ENCODE results near the gene TP53I13. TPM values are rescaled to one million over a fixed set of nuclear protein-coding genes. Genes with fewer than 3 reads are reported as not detected.
A peak's percentile ranks its signal among the peaks of the same experiment; 100 is the strongest.

The TP53I13 gene
- total and polyA plus RNA-seq, 4 donors = 24.2 to 126 (median 61.4) TPM

DNA sequence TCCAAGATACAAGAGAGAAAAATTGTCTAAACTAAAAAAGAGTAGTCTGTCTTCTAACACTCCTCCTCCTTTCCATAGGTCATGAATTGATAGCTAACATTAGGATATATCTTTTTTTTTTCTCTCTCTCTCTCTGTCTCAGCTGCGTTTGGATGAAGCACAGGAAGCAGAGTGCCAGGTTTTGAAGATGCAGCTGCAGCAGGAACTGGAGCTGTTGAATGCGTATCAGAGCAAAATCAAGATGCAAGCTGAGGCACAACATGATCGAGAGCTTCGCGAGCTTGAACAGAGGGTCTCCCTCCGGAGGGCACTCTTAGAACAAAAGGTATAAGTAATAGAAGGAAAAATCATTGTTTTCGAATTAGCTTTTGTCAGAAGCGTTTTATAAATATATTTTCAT lies 34.5 kb upstream of the TP53I13 start:
- Histone ChIP-seq H3K27ac (ENCODE audit: low read depth in 1 of 2, low read length in 1 of 2) (no peak overlapping the region), H3K27me3 (ENCODE audit: control insufficient read depth in 3 of 3, insufficient read depth in 3 of 3, low read length in 2 of 3) (no peaks in the 10 kb centered on the region), H3K4me1 (ENCODE audit: control insufficient read depth in 5 of 5, insufficient read depth in 5 of 5, low read length in 5 of 5) (no peaks in the 10 kb centered on the region), H3K9ac (ENCODE audit: insufficient read depth in 1 of 2, low read length in 2 of 2) (no peak overlapping the region), H3K36me3 (ENCODE audit: control insufficient read depth in 4 of 4, insufficient read depth in 4 of 4, low read length in 4 of 4) (peaks cover 13 to 25% (median 18%) of the 10 kb centered on the region in 4 donors), H3K4me3 (no peak overlapping the region), H3K9me3 (ENCODE audit: control insufficient read depth in 4 of 4, insufficient read depth in 3 of 4, low read length in 3 of 4) (no peaks in the 10 kb centered on the region)
- TF ChIP-seq, protein P1, sequence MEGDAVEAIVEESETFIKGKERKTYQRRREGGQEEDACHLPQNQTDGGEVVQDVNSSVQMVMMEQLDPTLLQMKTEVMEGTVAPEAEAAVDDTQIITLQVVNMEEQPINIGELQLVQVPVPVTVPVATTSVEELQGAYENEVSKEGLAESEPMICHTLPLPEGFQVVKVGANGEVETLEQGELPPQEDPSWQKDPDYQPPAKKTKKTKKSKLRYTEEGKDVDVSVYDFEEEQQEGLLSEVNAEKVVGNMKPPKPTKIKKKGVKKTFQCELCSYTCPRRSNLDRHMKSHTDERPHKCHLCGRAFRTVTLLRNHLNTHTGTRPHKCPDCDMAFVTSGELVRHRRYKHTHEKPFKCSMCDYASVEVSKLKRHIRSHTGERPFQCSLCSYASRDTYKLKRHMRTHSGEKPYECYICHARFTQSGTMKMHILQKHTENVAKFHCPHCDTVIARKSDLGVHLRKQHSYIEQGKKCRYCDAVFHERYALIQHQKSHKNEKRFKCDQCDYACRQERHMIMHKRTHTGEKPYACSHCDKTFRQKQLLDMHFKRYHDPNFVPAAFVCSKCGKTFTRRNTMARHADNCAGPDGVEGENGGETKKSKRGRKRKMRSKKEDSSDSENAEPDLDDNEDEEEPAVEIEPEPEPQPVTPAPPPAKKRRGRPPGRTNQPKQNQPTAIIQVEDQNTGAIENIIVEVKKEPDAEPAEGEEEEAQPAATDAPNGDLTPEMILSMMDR (IDR thresholded peaks at IDR 0.05; ENCODE audit: control extremely low read depth, extremely low read depth) = no peak
- DNase-seq = no peak
- WGBS, 2 donors = 90 to 92% methylated on average over 8 of the region's 8 CpGs
- ATAC-seq (ENCODE audit: insufficient read depth, low FRiP score) = no peak

DNA sequence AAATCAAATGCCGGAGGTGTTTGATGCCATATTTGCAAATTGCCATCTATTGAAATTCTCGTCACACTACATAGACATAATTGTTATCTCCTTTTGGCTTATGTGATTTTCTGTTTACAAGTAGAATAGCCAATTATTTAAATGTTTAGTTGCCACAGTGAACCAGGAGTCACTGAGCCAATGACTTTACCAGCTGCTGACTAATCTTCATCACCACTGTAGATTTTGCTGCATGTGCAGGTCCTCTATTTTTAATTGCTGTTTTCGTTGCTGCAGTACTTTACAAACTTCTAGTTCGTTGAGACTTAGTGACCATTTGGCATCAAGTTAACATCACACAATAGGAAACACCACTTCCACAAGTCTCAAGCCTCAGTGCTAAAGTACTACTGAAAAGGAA lies 24.4 kb upstream of the TP53I13 start:
- peaks cover 9 to 14% (median 10%) of the 10 kb centered on the region in 4 donors for H3K36me3 ChIP-seq (ENCODE audit: control insufficient read depth in 4 of 4, insufficient read depth in 4 of 4, low read length in 4 of 4)
- no peak overlapping the region for H3K27ac ChIP-seq (ENCODE audit: low read depth in 1 of 2, low read length in 1 of 2)
- DNase-seq (peak in 2 of 3 donors; percentile 63 to 68), ATAC-seq (ENCODE audit: insufficient read depth, low FRiP score) (no peak)
- H3K4me3 ChIP-seq = no peak overlapping the region
- no peaks in the 10 kb centered on the region for H3K9me3 ChIP-seq (ENCODE audit: control insufficient read depth in 4 of 4, insufficient read depth in 3 of 4, low read length in 3 of 4)
- TF ChIP-seq, protein P1 (IDR thresholded peaks at IDR 0.05; ENCODE audit: control extremely low read depth, extremely low read depth) = no peak
- H3K9ac ChIP-seq (ENCODE audit: insufficient read depth in 1 of 2, low read length in 2 of 2) = no peak overlapping the region
- H3K27me3 ChIP-seq (ENCODE audit: control insufficient read depth in 3 of 3, insufficient read depth in 3 of 3, low read length in 2 of 3) = no peaks in the 10 kb centered on the region
- WGBS, 2 donors = 81 to 83% methylated on average over 4 of the region's 4 CpGs
- peaks cover 0 to 39% (median 0%) of the 10 kb centered on the region in 5 donors for H3K4me1 ChIP-seq (ENCODE audit: control insufficient read depth in 5 of 5, insufficient read depth in 5 of 5, low read length in 5 of 5)

DNA sequence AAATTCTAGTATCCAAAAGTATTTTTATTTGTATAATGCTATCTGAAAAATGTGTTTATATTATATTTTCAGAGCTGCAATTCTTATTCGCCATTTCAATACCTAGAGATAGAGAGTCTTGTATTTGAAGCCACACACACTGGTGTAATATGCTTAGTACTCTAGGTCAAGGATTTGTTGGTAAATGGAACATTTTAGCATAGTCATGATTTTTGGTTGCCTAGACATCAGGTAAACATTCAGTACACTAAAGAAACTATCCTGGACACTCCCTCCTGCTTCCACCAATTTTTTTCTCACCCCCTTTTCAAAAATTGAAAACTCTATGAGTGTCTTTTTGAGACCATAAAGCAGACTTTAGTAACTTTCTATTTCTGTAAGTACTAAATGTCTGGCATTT lies 22.4 kb upstream of the TP53I13 start:
- WGBS, 2 donors = 87 to 93% methylated on average over 1 of the region's 1 CpG
- H3K27me3 ChIP-seq (ENCODE audit: control insufficient read depth in 3 of 3, insufficient read depth in 3 of 3, low read length in 2 of 3) = no peaks in the 10 kb centered on the region
- no peaks in the 10 kb centered on the region for H3K9me3 ChIP-seq (ENCODE audit: control insufficient read depth in 4 of 4, insufficient read depth in 3 of 4, low read length in 3 of 4)
- H3K4me3 ChIP-seq = no peak overlapping the region
- H3K36me3 ChIP-seq (ENCODE audit: control insufficient read depth in 4 of 4, insufficient read depth in 4 of 4, low read length in 4 of 4) = peaks cover 8 to 10% (median 9%) of the 10 kb centered on the region in 4 donors
- H3K9ac ChIP-seq (ENCODE audit: insufficient read depth in 1 of 2, low read length in 2 of 2) = no peak overlapping the region
- DNase-seq (no peak), ATAC-seq (ENCODE audit: insufficient read depth, low FRiP score) (no peak)
- H3K4me1 ChIP-seq (ENCODE audit: control insufficient read depth in 5 of 5, insufficient read depth in 5 of 5, low read length in 5 of 5) = peaks cover 0 to 55% (median 9%) of the 10 kb centered on the region in 5 donors
- TF ChIP-seq, protein P1 (IDR thresholded peaks at IDR 0.05; ENCODE audit: control extremely low read depth, extremely low read depth) = no peak
- no peak overlapping the region for H3K27ac ChIP-seq (ENCODE audit: low read depth in 1 of 2, low read length in 1 of 2)

DNA sequence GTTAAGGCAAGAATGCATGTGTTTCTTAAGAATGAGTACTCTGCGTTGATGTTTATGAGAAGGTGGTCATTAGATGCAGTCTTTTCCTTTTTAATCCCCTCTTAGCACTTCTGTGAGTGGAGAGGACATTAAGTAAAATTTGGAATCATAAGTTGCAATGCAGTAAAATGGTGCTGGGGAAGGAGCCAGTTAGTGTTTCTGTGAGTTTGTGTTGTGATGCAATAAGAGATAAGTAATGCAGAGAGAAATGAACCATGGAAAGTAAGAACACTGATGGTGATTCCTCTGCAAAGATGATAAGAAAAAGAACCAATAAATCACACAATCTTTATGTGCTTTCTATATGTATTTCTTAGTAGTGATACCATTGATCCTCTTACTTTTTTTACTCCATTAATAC lies 21.7 kb upstream of the TP53I13 start:
- H3K36me3 ChIP-seq (ENCODE audit: control insufficient read depth in 4 of 4, insufficient read depth in 4 of 4, low read length in 4 of 4) = peaks cover 8 to 10% (median 8%) of the 10 kb centered on the region in 4 donors
- H3K4me3 ChIP-seq = no peak overlapping the region
- H3K27me3 ChIP-seq (ENCODE audit: control insufficient read depth in 3 of 3, insufficient read depth in 3 of 3, low read length in 2 of 3) = no peaks in the 10 kb centered on the region
- ATAC-seq (ENCODE audit: insufficient read depth, low FRiP score) = no peak
- H3K9ac ChIP-seq (ENCODE audit: insufficient read depth in 1 of 2, low read length in 2 of 2) = no peak overlapping the region
- peaks cover 0 to 60% (median 9%) of the 10 kb centered on the region in 5 donors for H3K4me1 ChIP-seq (ENCODE audit: control insufficient read depth in 5 of 5, insufficient read depth in 5 of 5, low read length in 5 of 5)
- TF ChIP-seq, protein P1 (IDR thresholded peaks at IDR 0.05; ENCODE audit: control extremely low read depth, extremely low read depth) = no peak
- H3K9me3 ChIP-seq (ENCODE audit: control insufficient read depth in 4 of 4, insufficient read depth in 3 of 4, low read length in 3 of 4) = no peaks in the 10 kb centered on the region
- peak in 2 of 3 donors; percentile 54 to 61 for DNase-seq
- WGBS, 2 donors = 88 to 89% methylated on average over 1 of the region's 1 CpG
- H3K27ac ChIP-seq (ENCODE audit: low read depth in 1 of 2, low read length in 1 of 2) = no peak overlapping the region

All from lung (tissue), 12 donors.